Adrenal gland (tissue), 5 donors: ENCODE results near the gene DYNLT2B.

Experiments
- POLR2A ChIP-seq, 2 donors: fragments of 450-650 bp; IDR thresholded peaks; one replicate each; pipeline ENCODE4 v1.6.1; 2017; ENCODE audit warnings: antibody characterized with exemption in 2 of 2, mild to moderate bottlenecking in 2 of 2, moderate library complexity in 1 of 2
- TF ChIP-seq, protein P1 (sequence below), 6 experiments: fragments of 450-650 bp in 4 of 6; fragments of 200-600 bp in 2 of 6; sonication (generic) in 1 of 6; IDR thresholded peaks; 1 replicate in 5 of 6; 2 replicates in 1 of 6; pipeline versions ENCODE4 v1.5.1 to v1.8.0; 2016 to 2021; ENCODE audit warnings: antibody characterized with exemption in 6 of 6, mild to moderate bottlenecking in 2 of 6, moderate library complexity in 1 of 6
- donor health status: DM: no; HTN: no; CAD: no.

DNA sequence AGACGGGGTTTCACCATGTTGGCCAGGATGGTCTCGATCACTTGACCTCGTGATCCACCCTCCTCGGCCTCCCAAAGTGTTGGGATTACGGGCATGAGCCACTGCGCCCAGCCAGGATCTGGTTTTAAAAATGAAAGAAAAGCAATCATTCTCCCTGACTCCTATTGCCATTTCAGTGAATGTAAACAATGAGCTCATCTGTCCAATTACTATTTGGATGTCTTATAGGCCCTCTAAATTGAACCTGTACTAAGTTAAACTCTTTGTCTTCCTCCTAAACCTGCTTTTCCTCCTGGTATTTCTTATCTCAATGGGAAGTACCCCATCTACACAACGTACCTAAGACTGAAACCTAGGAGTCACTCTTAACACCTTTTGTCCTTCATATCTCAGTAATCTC lies 54.2 kb downstream of the DYNLT2B start:
- TF ChIP-seq, protein P1, sequence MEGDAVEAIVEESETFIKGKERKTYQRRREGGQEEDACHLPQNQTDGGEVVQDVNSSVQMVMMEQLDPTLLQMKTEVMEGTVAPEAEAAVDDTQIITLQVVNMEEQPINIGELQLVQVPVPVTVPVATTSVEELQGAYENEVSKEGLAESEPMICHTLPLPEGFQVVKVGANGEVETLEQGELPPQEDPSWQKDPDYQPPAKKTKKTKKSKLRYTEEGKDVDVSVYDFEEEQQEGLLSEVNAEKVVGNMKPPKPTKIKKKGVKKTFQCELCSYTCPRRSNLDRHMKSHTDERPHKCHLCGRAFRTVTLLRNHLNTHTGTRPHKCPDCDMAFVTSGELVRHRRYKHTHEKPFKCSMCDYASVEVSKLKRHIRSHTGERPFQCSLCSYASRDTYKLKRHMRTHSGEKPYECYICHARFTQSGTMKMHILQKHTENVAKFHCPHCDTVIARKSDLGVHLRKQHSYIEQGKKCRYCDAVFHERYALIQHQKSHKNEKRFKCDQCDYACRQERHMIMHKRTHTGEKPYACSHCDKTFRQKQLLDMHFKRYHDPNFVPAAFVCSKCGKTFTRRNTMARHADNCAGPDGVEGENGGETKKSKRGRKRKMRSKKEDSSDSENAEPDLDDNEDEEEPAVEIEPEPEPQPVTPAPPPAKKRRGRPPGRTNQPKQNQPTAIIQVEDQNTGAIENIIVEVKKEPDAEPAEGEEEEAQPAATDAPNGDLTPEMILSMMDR (IDR thresholded peaks at IDR 0.05), result no peak
- no peak for TF ChIP-seq POLR2A (IDR thresholded peaks at IDR 0.05)
